HepG2 (cell line): ENCODE results near the gene LCMT2.

Experiments
- BHLHE40 ChIP-seq: IDR thresholded peaks from 2 replicates; pipeline ENCODE4 v1.6.1; 2011; ENCODE audit warnings: low read length, improper control_type of control experiment
- CTCF ChIP-seq: sonication (generic); formaldehyde crosslinking; IDR thresholded peaks from 2 replicates; pipeline ENCODE4 v1.5.0; 2020; ENCODE audit warnings: mild to moderate bottlenecking, missing genetic modification reagents, moderate library complexity
- REST ChIP-seq, 2 experiments: IDR thresholded peaks; 2 replicates each; pipeline ENCODE4 v1.6.1; 2011 to 2012; ENCODE audit warnings: low read length in 2 of 2, borderline replicate concordance in 1 of 2, low read depth in 1 of 2, mild to moderate bottlenecking in 1 of 2, moderate library complexity in 1 of 2
- SUZ12 ChIP-seq: fragments of 150-350 bp; IDR thresholded peaks from 2 replicates; pipeline ENCODE4 v1.6.1; 2014; ENCODE audit warnings: low read depth, low read length
- ZNF740 ChIP-seq: sonication (generic); formaldehyde crosslinking; IDR thresholded peaks from 2 replicates; pipeline ENCODE4 v1.4.0; 2020; ENCODE audit warnings: missing genetic modification reagents

DNA sequence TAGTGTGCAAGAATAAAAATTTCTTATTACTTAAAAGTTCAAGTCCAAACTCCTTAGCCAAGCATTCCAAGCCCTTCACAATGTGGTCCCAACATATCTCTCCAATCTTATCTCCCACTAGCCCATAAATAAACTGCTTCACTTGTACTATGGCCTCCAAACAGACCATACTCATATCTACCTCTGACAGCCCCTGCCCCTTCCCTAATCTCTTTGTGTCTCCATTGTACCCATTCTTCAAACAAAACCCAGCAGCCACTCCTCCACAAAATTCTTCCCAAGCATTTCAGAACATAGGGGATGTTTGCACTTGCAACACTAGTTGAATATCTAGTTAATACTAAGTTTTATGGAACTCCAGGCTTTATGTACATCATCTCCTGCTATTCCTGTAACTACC, 30.5 kb downstream of the LCMT2 start:
- TF ChIP-seq SUZ12 (no peak), REST (IDR thresholded peaks at IDR 0.05; ENCODE audit: borderline replicate concordance in 1 of 2, low read depth in 1 of 2, low read length in 2 of 2) (no peak), ZNF740 (CRISPR knock-in tag) (no peak), CTCF (CRISPR knock-in tag) (no peak), BHLHE40 (no peak)
